GM12873 (cell line): ENCODE results near the gene ADSL.

Experiments used
- TF ChIP-seq, protein P1 (sequence below): IDR thresholded peaks from 2 replicates; pipeline ENCODE4 v1.5.1; 2012; ENCODE audit warnings: low read depth, mild to moderate bottlenecking, moderate library complexity, low read length, control low read depth; ENCODE audit not compliant: insufficient read depth; ENCODE audit errors: missing control alignments

ADSL gene

DNA sequence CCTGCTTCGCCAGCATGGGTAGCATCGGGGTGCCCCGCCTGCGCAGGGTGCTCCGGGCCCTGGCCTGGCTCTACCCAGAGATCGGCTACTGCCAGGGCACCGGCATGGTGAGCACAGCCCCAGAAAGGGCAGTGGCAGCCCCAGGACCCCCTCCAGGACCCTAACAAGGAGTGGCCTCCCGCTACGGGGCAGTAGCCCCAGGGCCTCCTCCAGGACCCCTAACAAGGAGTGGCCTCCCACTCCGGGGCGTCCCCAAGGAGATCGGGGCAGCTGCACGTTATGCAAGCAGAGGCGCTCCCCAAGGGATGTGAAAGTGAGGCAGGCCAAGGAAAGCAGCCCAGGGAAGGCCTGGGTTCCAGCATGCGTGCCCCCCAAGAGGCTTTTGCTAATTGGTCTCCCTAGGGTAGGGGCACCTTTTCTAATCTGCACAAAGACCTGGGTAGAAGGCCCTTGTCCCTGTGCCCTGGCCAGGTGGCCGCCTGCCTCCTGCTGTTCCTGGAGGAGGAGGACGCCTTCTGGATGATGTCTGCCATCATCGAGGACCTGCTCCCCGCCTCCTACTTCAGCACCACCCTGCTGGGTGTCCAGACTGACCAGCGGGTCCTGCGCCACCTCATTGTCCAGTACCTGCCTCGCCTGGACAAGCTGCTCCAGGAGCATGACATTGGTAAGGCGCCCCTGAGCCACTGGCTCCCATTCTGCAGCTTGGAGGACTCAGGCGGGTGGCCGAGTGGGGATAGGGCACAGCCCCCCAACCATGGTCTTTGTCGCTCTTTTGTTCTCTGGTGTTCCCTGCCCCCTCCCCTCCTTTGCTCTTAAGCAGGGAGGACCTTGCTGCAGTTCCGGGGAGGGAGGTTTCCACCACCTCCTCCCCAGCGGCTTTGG is 59.1 kb downstream of the ADSL start:
- TF ChIP-seq, protein P1, sequence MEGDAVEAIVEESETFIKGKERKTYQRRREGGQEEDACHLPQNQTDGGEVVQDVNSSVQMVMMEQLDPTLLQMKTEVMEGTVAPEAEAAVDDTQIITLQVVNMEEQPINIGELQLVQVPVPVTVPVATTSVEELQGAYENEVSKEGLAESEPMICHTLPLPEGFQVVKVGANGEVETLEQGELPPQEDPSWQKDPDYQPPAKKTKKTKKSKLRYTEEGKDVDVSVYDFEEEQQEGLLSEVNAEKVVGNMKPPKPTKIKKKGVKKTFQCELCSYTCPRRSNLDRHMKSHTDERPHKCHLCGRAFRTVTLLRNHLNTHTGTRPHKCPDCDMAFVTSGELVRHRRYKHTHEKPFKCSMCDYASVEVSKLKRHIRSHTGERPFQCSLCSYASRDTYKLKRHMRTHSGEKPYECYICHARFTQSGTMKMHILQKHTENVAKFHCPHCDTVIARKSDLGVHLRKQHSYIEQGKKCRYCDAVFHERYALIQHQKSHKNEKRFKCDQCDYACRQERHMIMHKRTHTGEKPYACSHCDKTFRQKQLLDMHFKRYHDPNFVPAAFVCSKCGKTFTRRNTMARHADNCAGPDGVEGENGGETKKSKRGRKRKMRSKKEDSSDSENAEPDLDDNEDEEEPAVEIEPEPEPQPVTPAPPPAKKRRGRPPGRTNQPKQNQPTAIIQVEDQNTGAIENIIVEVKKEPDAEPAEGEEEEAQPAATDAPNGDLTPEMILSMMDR, result no peak

DNA sequence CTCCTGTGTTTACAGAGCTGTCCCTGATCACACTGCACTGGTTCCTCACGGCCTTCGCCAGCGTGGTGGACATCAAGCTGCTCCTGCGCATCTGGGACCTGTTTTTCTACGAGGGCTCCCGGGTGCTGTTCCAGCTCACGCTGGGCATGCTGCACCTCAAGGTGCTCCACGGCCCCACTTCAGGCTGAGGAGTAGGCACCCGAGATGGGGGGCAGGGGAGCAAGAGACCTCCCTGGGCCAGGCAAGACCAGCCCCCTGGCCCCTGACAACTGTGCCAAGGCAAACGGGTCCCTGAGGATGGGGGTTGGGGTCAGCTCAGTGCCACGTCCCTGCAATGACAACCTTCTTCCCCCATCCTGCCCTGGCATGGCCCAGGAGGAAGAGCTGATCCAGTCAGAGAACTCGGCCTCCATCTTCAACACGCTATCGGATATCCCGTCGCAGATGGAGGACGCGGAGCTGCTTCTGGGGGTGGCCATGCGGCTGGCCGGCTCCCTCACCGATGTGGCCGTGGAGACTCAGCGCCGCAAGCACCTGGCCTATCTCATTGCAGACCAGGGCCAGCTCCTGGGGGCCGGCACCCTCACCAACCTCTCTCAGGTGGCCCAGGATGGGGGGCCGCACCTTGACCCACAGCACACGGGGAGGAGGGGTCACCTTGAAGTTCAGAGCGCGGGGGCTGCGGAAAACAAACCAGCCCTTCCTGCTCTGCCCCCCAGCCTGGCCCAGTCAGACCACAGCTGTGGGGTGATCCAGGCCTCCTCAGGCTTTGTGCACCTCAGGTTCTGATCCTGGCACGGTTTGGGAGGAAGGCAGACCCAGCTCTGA is 60.0 kb downstream of the ADSL start:
- TF ChIP-seq, protein P1, result no peak

DNA sequence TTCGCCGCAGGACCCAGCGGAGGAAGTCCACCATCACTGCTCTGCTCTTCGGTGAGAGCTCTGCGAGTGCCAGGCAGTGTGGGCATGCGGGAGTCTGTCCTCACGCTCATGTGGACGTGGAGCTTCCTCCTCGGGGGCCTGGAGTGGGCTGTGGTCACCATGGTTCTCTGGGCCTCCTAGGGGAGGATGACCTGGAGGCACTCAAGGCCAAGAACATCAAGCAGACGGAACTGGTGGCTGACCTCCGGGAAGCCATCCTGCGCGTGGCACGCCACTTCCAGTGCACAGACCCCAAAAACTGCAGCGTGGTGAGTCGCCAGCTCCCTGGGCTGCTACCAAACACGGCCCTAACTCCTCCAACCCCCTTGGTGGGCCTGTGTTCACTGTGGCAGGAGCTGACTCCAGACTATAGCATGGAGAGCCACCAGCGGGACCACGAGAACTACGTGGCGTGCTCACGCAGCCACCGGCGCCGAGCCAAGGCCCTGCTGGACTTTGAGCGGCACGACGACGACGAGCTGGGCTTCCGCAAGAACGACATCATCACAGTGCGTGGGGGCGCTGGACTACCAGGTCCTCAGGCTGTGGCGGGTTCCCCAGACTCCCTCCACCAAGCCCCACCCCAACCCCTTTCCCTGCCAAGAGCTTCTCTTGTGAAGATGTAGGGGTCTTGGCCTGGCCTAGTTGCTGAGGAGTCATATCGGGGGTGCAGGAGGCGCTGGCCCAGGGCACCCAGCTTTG is 60.9 kb downstream of the ADSL start:
- TF ChIP-seq, protein P1, result no peak

DNA sequence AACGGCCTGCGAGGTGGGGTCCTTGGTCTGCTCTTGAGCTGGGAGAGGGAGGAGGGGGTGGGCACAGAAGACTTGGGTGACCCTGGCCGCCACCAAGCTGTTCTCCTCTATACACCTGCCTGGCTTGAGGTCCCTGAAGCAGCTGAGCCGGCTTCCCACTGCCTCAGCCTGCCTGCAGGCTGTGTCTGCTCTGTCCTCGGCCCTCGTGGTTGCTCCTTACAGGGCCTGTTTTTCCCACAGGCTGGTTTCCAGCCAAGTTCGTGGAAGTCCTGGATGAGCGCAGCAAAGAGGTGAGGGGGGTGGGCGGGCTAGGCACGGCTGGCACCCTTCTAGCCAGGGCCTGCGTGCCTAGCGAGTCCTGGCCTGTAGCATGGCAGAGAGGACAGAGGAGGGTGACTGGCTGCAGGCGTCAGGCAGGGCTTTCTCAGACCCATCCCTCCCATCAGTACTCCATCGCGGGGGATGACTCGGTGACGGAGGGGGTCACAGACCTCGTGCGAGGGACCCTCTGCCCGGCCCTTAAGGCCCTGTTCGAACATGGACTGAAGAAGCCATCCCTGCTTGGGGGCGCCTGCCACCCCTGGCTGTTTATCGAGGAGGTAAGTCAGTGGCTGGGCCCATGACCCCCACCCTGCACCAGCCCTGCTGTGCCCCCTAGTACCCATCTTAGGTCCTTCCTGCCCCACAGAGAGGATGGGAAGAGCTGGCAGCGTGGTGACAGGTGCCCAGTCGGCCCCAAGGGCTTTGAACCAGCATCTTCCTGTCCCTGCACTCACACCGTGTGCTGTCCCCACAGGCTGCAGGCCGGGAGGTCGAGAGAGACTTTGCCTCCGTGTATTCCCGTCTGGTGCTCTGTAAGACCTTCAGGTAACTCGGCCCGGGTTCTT is 61.8 kb downstream of the ADSL start:
- TF ChIP-seq, protein P1, result no peak

DNA sequence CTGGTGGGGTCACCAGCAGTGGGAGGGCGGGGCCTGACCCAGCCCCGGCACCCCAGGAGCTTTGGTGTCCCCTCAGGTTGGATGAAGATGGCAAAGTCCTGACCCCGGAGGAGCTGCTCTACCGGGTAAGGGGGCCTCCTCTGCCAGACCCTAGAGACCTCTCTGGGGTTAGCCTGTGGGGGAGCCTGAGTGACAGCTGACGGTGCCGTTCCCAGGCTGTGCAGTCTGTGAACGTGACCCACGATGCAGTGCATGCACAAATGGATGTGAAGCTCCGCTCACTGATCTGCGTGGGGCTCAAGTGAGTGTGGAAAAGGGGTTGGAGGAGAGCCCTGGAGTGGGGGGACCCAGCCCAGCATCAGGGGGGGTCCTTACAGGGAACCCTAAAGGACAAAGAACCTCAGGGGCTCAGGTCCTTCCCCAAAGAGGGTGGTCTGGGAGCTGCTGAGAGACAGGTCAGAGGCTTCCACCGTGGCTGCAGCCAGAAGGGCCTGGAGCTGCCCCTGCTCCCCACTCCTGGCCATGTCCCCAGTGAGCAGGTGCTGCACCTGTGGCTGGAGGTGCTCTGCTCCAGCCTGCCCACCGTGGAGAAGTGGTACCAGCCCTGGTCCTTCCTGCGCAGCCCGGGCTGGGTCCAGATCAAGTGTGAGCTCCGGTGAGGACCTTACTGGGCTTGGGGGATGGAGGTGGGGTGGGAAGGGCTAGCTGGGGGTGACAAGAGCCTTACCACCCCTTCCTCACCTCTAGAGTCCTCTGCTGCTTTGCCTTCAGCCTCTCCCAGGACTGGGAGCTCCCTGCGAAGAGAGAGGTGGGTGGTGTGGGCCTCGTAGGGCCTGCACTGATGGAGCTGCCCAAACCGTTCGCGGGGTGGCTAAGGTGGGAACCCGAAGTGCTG is 62.7 kb downstream of the ADSL start:
- TF ChIP-seq, protein P1, result no peak

DNA sequence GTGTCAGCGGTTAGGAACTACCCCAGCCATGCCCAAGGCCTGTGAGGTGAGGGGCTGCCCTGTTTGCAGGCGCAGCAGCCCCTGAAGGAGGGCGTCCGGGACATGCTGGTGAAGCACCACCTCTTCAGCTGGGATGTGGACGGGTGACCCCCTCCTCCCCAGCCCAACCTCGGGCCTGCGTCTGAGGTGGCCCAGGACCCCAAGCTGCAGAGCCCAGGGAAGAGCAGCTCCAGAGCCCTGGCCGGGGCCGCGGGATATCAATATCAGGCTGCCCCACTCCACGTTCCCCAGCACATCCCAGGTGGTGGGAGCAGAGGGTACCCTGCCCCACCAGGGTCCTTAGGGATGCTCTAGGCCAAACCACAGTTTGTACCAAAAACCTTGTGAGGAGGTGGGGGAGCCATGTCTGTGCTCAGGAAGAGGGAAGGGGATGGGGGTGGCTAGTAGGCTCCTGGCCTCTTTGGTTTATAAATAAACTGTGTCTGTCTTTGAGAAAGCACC is 63.4 kb downstream of the ADSL start:
- TF ChIP-seq, protein P1, result no peak
